H9 (cell line): ENCODE results near the gene KHK. TPM values are rescaled to one million over a fixed set of nuclear protein-coding genes. Genes with fewer than 3 reads are reported as not detected.

Experiments
- DNase-seq: peaks from one replicate; pipeline ENCODE4 v3.0.0-alpha.2; 2017
- H2AFZ ChIP-seq: one replicate; pipeline ENCODE4 v1.6.1; 2013; ENCODE audit warnings: mild to moderate bottlenecking, low read length, control low read depth, moderate library complexity
- H2AK5ac ChIP-seq: 2 replicates; pipeline ENCODE4 v1.6.1; 2013; ENCODE audit warnings: low read length, control low read depth, mixed read lengths; ENCODE audit not compliant: insufficient read length
- H2BK120ac ChIP-seq: one replicate; pipeline ENCODE4 v1.6.1; 2013; ENCODE audit warnings: low read depth, mild to moderate bottlenecking, low read length, control low read depth, inconsistent platforms; ENCODE audit not compliant: poor library complexity, severe bottlenecking
- H2BK12ac ChIP-seq: 2 replicates; pipeline ENCODE4 v1.6.1; 2013; ENCODE audit warnings: low read length, control low read depth, mixed read lengths, low read depth; ENCODE audit not compliant: insufficient read length
- H2BK15ac ChIP-seq: 2 replicates; pipeline ENCODE4 v1.6.1; 2013; ENCODE audit warnings: low read depth, low read length, control low read depth
- H2BK20ac ChIP-seq: one replicate; pipeline ENCODE4 v1.6.1; 2013; ENCODE audit warnings: low read depth, mild to moderate bottlenecking, low read length, control low read depth, inconsistent platforms; ENCODE audit not compliant: poor library complexity, severe bottlenecking
- H2BK5ac ChIP-seq: 2 replicates; pipeline ENCODE4 v1.6.1; 2013; ENCODE audit warnings: low read length, control low read depth, mixed read lengths; ENCODE audit not compliant: insufficient read length
- H3K14ac ChIP-seq: 2 replicates; pipeline ENCODE4 v1.6.1; 2013; ENCODE audit warnings: low read length, control low read depth; ENCODE audit not compliant: insufficient read depth
- H3K18ac ChIP-seq: 2 replicates; pipeline ENCODE4 v1.6.1; 2013; ENCODE audit warnings: low read depth, mild to moderate bottlenecking, mixed read lengths, low read length, control low read depth; ENCODE audit not compliant: insufficient read length
- H3K23ac ChIP-seq: 2 replicates; pipeline ENCODE4 v1.6.1; 2013; ENCODE audit warnings: low read length, control low read depth, mixed read lengths, low read depth; ENCODE audit not compliant: insufficient read length
- H3K23me2 ChIP-seq: 2 replicates; pipeline ENCODE4 v1.6.1; 2013; ENCODE audit warnings: low read depth, mild to moderate bottlenecking, mixed read lengths, low read length, control low read depth; ENCODE audit not compliant: insufficient read length, poor library complexity, severe bottlenecking
- H3K27ac ChIP-seq: 2 replicates; pipeline ENCODE4 v1.5.1; 2013; ENCODE audit warnings: low read length, control low read depth, mixed read lengths, low read depth; ENCODE audit not compliant: insufficient read length
- H3K27me3 ChIP-seq: 2 replicates; pipeline ENCODE4 v1.6.1; 2013; ENCODE audit warnings: low read length, control low read depth, inconsistent platforms; ENCODE audit not compliant: insufficient read depth
- H3K4ac ChIP-seq: 2 replicates; pipeline ENCODE4 v1.6.1; 2013; ENCODE audit warnings: low read depth, mild to moderate bottlenecking, control low read depth, inconsistent platforms, low read length, moderate library complexity
- H3K4me1 ChIP-seq: 2 replicates; pipeline ENCODE4 v1.6.1; 2013; ENCODE audit warnings: low read length, control low read depth, inconsistent platforms; ENCODE audit not compliant: insufficient read depth
- H3K4me2 ChIP-seq: 2 replicates; pipeline ENCODE4 v1.6.1; 2013; ENCODE audit warnings: low read length, control low read depth, mixed read lengths; ENCODE audit not compliant: insufficient read length, insufficient read depth
- H3K56ac ChIP-seq: 2 replicates; pipeline ENCODE4 v1.6.1; 2013; ENCODE audit warnings: low read depth, mild to moderate bottlenecking, mixed read lengths, low read length, control low read depth; ENCODE audit not compliant: insufficient read length
- H3K79me1 ChIP-seq: 2 replicates; pipeline ENCODE4 v1.6.1; 2013; ENCODE audit warnings: low read depth, mild to moderate bottlenecking, moderate library complexity, low read length, control low read depth, inconsistent platforms; ENCODE audit not compliant: insufficient read depth, poor library complexity, severe bottlenecking
- H3K79me2 ChIP-seq: 2 replicates; pipeline ENCODE4 v1.6.1; 2013; ENCODE audit warnings: low read length, control low read depth, inconsistent platforms; ENCODE audit not compliant: insufficient read depth
- H3K9ac ChIP-seq: 2 replicates; pipeline ENCODE4 v1.6.1; 2013; ENCODE audit warnings: low read length, control low read depth, mixed read lengths; ENCODE audit not compliant: insufficient read length; ENCODE audit errors: extremely low read depth
- H3K9me3 ChIP-seq: one replicate; pipeline ENCODE4 v1.6.1; 2013; ENCODE audit warnings: low read depth, low read length, inconsistent platforms; ENCODE audit not compliant: control insufficient read depth
- H3T11ph ChIP-seq: one replicate; pipeline ENCODE4 v1.6.1; 2013; ENCODE audit warnings: mild to moderate bottlenecking, low read length, control low read depth, inconsistent platforms
- H4K20me1 ChIP-seq: one replicate; pipeline ENCODE4 v1.6.1; 2013; ENCODE audit not compliant: control insufficient read depth, insufficient read length, insufficient read depth
- H4K5ac ChIP-seq: 2 replicates; pipeline ENCODE4 v1.6.1; 2013; ENCODE audit warnings: low read depth, mild to moderate bottlenecking, mixed read lengths, low read length, control low read depth; ENCODE audit not compliant: insufficient read length
- H4K8ac ChIP-seq: replicated peaks from 2 replicates; pipeline ENCODE4 v1.6.1; 2013; ENCODE audit warnings: low read length, control low read depth, mixed read lengths, low read depth; ENCODE audit not compliant: insufficient read length
- H4K91ac ChIP-seq: 2 replicates; pipeline ENCODE4 v1.6.1; 2013; ENCODE audit warnings: low read depth, mild to moderate bottlenecking, moderate library complexity, mixed read lengths, low read length, control low read depth; ENCODE audit not compliant: insufficient read length
- H3K27ac Mint-ChIP-seq, 3 experiments: 2 replicates in 2 of 3; 3 replicates in 1 of 3; pipeline ENCODE4 v1.8.0; 2020 to 2021; ENCODE audit warnings: mixed read lengths in 3 of 3, mild to moderate bottlenecking in 1 of 3, moderate library complexity in 1 of 3
- H3K27me3 Mint-ChIP-seq: 2 replicates; pipeline ENCODE4 v1.8.0; 2021; ENCODE audit warnings: low read depth, mild to moderate bottlenecking, moderate library complexity, mixed read lengths
- H3K36me3 Mint-ChIP-seq, 3 experiments: 2 replicates in 2 of 3; 3 replicates in 1 of 3; pipeline ENCODE4 v1.8.0; 2020 to 2021; ENCODE audit warnings: low read depth in 3 of 3, mixed read lengths in 3 of 3; ENCODE audit not compliant: insufficient read depth in 1 of 3
- H3K4me1 Mint-ChIP-seq, 2 experiments: 2 replicates each; pipeline ENCODE4 v1.8.0; 2020; ENCODE audit warnings: mixed read lengths in 2 of 2
- H3K4me3 Mint-ChIP-seq, 2 experiments: 2 replicates in 1 of 2; 3 replicates in 1 of 2; pipeline ENCODE4 v1.8.0; 2020 to 2021; ENCODE audit warnings: mild to moderate bottlenecking in 2 of 2, mixed read lengths in 2 of 2, moderate library complexity in 1 of 2
- H3K9me3 Mint-ChIP-seq, 2 experiments: 2 replicates in 1 of 2; 3 replicates in 1 of 2; pipeline ENCODE4 v1.8.0; 2020; ENCODE audit warnings: mild to moderate bottlenecking in 2 of 2, mixed read lengths in 2 of 2, moderate library complexity in 1 of 2
- WGBS: extraction: QIAGEN DNeasy Blood & Tissue Kit; methylation state at CpG from one replicate; pipeline ENCODE4 v1.1.7; 2013; ENCODE audit warnings: missing lambda C conversion rate, low lambda C conversion rate, mixed read lengths; ENCODE audit not compliant: insufficient read length; ENCODE audit errors: extremely low coverage; 5-methylcytosine and 5-hydroxymethylcytosine counted together
- total RNA-seq: library from RNA; stranded (reverse); gene quantifications from 2 replicates; pipeline ENCODE4 v1.2.1, GENCODE V29; 2021
- TF ChIP-seq, protein P1 (sequence below): fragments of 200-600 bp; sonication (generic); conservative IDR thresholded peaks from 3 replicates; pipeline ENCODE4 v1.8.0; 2021; ENCODE audit warnings: antibody characterized with exemption, mild to moderate bottlenecking

KHK gene
- total RNA-seq, 1 experiment from 2014 or later, result 12.1 TPM

DNA sequence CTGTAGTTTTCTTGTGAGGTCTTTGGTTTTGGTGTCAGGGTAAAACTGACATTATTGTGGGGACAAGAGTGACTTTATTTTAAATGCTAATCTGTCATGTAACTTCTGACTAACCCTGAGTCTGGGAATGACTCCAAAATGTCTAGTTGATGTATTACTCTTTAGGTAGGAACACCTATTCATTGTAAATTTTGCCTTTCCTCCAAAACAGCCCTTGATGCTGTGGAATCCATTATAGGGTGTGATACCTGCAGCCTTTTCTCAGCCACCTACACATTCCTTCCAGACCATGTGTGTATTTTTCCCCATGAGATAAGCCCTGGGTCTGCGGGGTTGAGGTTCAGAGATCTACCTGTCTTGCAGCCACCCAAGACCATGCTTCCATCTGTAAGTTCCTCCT lies 56.7 kb downstream of the KHK start:
- H2BK12ac ChIP-seq, result no peak overlapping the region
- DNase-seq, result no peak
- H2BK15ac ChIP-seq, result no peak overlapping the region
- H2BK5ac ChIP-seq, result no peak overlapping the region
- Mint-ChIP-seq H3K4me1 (peaks cover 0 to under 1% of the 10 kb centered on the region in 2 experiments; a peak in 1 of 4 replicates), H3K27ac (no peak overlapping the region), H3K27me3 (peaks cover 16% of the 10 kb centered on the region), H3K36me3 (no peaks in the 10 kb centered on the region), H3K4me3 (no peak overlapping the region), H3K9me3 (no peaks in the 10 kb centered on the region; a peak in 1 of 5 replicates)
- no peak overlapping the region for H3K56ac ChIP-seq
- no peak overlapping the region for H3K27ac ChIP-seq
- H3K9ac ChIP-seq, result no peak overlapping the region
- H2AFZ ChIP-seq, result no peak overlapping the region
- H3K23me2 ChIP-seq, result no peaks in the 10 kb centered on the region
- H3K4me1 ChIP-seq, result no peaks in the 10 kb centered on the region
- H2BK20ac ChIP-seq, result no peak overlapping the region
- no peak overlapping the region for H3K18ac ChIP-seq
- H3K79me2 ChIP-seq, result no peaks in the 10 kb centered on the region
- no peak overlapping the region for H4K8ac ChIP-seq
- no peaks in the 10 kb centered on the region for H3K9me3 ChIP-seq
- no peak overlapping the region for H4K91ac ChIP-seq
- no peaks in the 10 kb centered on the region for H3K79me1 ChIP-seq
- H2AK5ac ChIP-seq, result no peak overlapping the region
- H2BK120ac ChIP-seq, result no peak overlapping the region
- H4K5ac ChIP-seq, result no peak overlapping the region
- H3K14ac ChIP-seq, result no peak overlapping the region
- no peak overlapping the region for H3K4ac ChIP-seq
- H3K4me2 ChIP-seq, result no peak overlapping the region
- TF ChIP-seq, protein P1, sequence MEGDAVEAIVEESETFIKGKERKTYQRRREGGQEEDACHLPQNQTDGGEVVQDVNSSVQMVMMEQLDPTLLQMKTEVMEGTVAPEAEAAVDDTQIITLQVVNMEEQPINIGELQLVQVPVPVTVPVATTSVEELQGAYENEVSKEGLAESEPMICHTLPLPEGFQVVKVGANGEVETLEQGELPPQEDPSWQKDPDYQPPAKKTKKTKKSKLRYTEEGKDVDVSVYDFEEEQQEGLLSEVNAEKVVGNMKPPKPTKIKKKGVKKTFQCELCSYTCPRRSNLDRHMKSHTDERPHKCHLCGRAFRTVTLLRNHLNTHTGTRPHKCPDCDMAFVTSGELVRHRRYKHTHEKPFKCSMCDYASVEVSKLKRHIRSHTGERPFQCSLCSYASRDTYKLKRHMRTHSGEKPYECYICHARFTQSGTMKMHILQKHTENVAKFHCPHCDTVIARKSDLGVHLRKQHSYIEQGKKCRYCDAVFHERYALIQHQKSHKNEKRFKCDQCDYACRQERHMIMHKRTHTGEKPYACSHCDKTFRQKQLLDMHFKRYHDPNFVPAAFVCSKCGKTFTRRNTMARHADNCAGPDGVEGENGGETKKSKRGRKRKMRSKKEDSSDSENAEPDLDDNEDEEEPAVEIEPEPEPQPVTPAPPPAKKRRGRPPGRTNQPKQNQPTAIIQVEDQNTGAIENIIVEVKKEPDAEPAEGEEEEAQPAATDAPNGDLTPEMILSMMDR, result no peak
- H3K23ac ChIP-seq, result no peak overlapping the region
- WGBS, result no CpG with 5 or more reads among the region's 1 CpG
- H3K27me3 ChIP-seq, result no peaks in the 10 kb centered on the region
- no peaks in the 10 kb centered on the region for H4K20me1 ChIP-seq
- H3T11ph ChIP-seq, result no peak overlapping the region
